Fibroblast of lung (primary cell): ENCODE data around the gene SNAP47. TPM values are rescaled to one million over a fixed set of nuclear protein-coding genes. Genes with fewer than 3 reads are reported as not detected.
A peak's percentile ranks its signal among the peaks of the same experiment; 100 is the strongest.

Source experiments
- DNase-seq, 2 donors: peaks; one replicate each; pipeline versions ENCODE4 v3.0.0 to v3.0.0-alpha.2; 2010; ENCODE audit warnings: low read depth in 2 of 2
- H2AFZ ChIP-seq: 2 replicates; pipeline ENCODE4 v1.5.1; 2012; ENCODE audit warnings: low read length, control low read depth, inconsistent platforms
- H3K27ac ChIP-seq: 2 replicates; pipeline ENCODE4 v1.5.1; 2011; ENCODE audit warnings: low read length, control low read depth; ENCODE audit not compliant: insufficient read depth
- H3K27me3 ChIP-seq: 2 replicates; pipeline ENCODE4 v1.5.1; 2011; ENCODE audit warnings: mild to moderate bottlenecking, low read length; ENCODE audit not compliant: control insufficient read depth, insufficient read depth
- H3K36me3 ChIP-seq: 2 replicates; pipeline ENCODE4 v1.5.1; 2011; ENCODE audit warnings: low read length; ENCODE audit not compliant: control insufficient read depth, insufficient read depth
- H3K4me1 ChIP-seq: 2 replicates; pipeline ENCODE4 v1.5.1; 2011; ENCODE audit warnings: low read length; ENCODE audit not compliant: control insufficient read depth, insufficient read depth; ENCODE audit errors: extremely low read depth
- H3K4me2 ChIP-seq: 2 replicates; pipeline ENCODE4 v1.5.1; 2011; ENCODE audit warnings: low read length, control low read depth; ENCODE audit not compliant: insufficient read depth; ENCODE audit errors: extremely low read depth
- H3K4me3 ChIP-seq, 4 experiments: fragments of 200-600 bp in 1 of 4; sonication (generic) in 1 of 4; replicated peaks in 1 of 4; 2 replicates each; pipeline ENCODE4 v1.5.1; 2011 to 2016; ENCODE audit warnings: low read length in 4 of 4, low read depth in 3 of 4, mild to moderate bottlenecking in 3 of 4, control low read depth in 2 of 4, inconsistent platforms in 1 of 4, mixed read lengths in 1 of 4; ENCODE audit not compliant: insufficient read depth in 1 of 4; ENCODE audit errors: control extremely low read depth in 1 of 4
- H3K79me2 ChIP-seq: 2 replicates; pipeline ENCODE4 v1.5.1; 2012; ENCODE audit warnings: mild to moderate bottlenecking, low read length, inconsistent platforms; ENCODE audit not compliant: control insufficient read depth, insufficient read depth
- H3K9ac ChIP-seq: 2 replicates; pipeline ENCODE4 v1.5.1; 2011; ENCODE audit warnings: mild to moderate bottlenecking, low read length, control low read depth; ENCODE audit not compliant: insufficient read depth
- H3K9me3 ChIP-seq: 2 replicates; pipeline ENCODE4 v1.5.1; 2012; ENCODE audit warnings: low read depth, low read length; ENCODE audit not compliant: control insufficient read depth, insufficient read depth
- H4K20me1 ChIP-seq: 2 replicates; pipeline ENCODE4 v1.5.1; 2011; ENCODE audit warnings: low read length; ENCODE audit not compliant: control insufficient read depth, insufficient read depth; ENCODE audit errors: extremely low read depth
- EZH2 ChIP-seq: IDR thresholded peaks from 2 replicates; pipeline ENCODE4 v1.5.1; 2012; ENCODE audit warnings: low read length, control low read depth, mild to moderate bottlenecking; ENCODE audit errors: missing control alignments
- polyA plus RNA-seq, 2 donors: library from polyadenylated mRNA; depleted of rRNA in 1 of 2; stranded (reverse) in 1 of 2; unstranded in 1 of 2; fragments of >200 nt; gene quantifications; 2 replicates each; pipeline ENCODE4 v1.2.1, GENCODE V29; 2011 to 2012; ENCODE audit warnings: missing spikeins in 1 of 2
- total RNA-seq: library from RNA; depleted of rRNA; stranded (reverse); fragments of >200 nt; gene quantifications from 2 replicates; pipeline ENCODE4 v1.2.1, GENCODE V29; 2014
- TF ChIP-seq, protein P1 (sequence below), 2 donors: IDR thresholded peaks in 1 of 2; conservative IDR thresholded peaks in 1 of 2; 1 replicate in 1 of 2; 2 replicates in 1 of 2; pipeline ENCODE4 v1.5.1; 2011 to 2012; ENCODE audit warnings: low read length in 2 of 2, control low read depth in 1 of 2, inconsistent platforms in 1 of 2, low read depth in 1 of 2, mild to moderate bottlenecking in 1 of 2

The SNAP47 gene
- total and polyA plus RNA-seq, 2 donors (not counting 1 experiment from before 2014, with no cell fraction given), result 32.4 to 66.9 TPM

- no peaks in the 10 kb centered on the region for H4K20me1 ChIP-seq
- peaks cover 8% of the 10 kb centered on the region for H3K36me3 ChIP-seq
- H3K27ac ChIP-seq, result no peak overlapping the region
- TF ChIP-seq, protein P1, sequence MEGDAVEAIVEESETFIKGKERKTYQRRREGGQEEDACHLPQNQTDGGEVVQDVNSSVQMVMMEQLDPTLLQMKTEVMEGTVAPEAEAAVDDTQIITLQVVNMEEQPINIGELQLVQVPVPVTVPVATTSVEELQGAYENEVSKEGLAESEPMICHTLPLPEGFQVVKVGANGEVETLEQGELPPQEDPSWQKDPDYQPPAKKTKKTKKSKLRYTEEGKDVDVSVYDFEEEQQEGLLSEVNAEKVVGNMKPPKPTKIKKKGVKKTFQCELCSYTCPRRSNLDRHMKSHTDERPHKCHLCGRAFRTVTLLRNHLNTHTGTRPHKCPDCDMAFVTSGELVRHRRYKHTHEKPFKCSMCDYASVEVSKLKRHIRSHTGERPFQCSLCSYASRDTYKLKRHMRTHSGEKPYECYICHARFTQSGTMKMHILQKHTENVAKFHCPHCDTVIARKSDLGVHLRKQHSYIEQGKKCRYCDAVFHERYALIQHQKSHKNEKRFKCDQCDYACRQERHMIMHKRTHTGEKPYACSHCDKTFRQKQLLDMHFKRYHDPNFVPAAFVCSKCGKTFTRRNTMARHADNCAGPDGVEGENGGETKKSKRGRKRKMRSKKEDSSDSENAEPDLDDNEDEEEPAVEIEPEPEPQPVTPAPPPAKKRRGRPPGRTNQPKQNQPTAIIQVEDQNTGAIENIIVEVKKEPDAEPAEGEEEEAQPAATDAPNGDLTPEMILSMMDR (conservative IDR thresholded peaks at IDR 0.05 in 1 of 2, IDR thresholded peaks at IDR 0.05 in 1 of 2; ENCODE audit: low read depth in 1 of 2, low read length in 2 of 2), result no peak
- no peak for TF ChIP-seq EZH2
- no peaks in the 10 kb centered on the region for H3K9me3 ChIP-seq
- no peak overlapping the region for H3K9ac ChIP-seq
- DNase-seq, result no peak
- H3K79me2 ChIP-seq, result no peaks in the 10 kb centered on the region
- H3K4me2 ChIP-seq, result no peak overlapping the region
- no peak overlapping the region for H2AFZ ChIP-seq
- no peak overlapping the region for H3K4me3 ChIP-seq
- H3K27me3 ChIP-seq, result no peaks in the 10 kb centered on the region
- H3K4me1 ChIP-seq, result peaks cover 5% of the 10 kb centered on the region
Measured at GRCh38 chr1:227773558-227773957, 38.3 kb downstream of the SNAP47 start.

GRCh38 chr1:227774051-227774731 is 39.0 kb downstream of the SNAP47 start:
- no peaks in the 10 kb centered on the region for H3K79me2 ChIP-seq
- H3K9ac ChIP-seq, result no peak overlapping the region
- H3K27ac ChIP-seq, result no peak overlapping the region

DNA sequence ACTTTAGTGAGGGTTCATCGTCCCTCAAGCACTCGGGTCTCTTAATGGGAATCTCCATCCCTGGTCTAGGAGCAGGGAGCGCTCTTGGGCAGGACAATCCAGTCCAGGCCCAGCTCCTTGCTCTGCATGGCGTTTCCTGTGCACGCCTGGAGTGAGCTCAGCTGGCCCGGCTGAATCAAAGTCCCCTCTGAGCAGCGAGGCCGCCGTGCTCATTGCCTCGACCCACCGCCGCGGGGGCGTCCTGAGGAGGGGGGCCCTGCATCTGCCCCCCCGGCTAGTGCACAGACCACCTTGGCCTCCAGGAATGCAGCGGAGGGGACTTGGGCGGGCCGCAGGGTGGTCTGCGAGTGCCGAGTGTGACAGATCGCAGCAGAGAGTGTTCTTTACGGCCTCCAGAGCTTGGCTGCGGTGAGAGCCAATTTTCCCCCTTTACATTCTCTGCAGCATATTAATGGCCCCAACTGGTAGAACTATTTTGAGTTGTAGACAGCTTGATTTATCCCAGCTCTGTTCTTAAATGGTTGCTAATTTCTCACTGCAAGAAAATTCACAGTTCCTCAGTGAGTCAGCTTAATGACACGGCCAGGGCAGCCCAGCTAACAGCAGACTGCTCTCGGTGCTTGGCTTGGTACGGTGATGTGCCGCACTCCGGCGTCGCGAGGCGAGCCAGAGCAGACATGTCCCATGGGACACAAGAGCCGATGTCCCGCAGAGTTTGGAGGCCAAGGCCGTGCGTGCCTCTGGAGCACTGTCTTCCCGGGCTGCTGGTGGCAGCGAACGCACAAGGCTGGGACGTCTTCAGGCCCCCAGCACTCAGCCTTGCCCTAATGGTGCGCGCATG is 39.8 kb downstream of the SNAP47 start:
- Histone ChIP-seq H3K9ac (no peak overlapping the region), H3K9me3 (no peaks in the 10 kb centered on the region), H3K27me3 (no peaks in the 10 kb centered on the region), H3K4me1 (peaks cover 5% of the 10 kb centered on the region), H4K20me1 (no peaks in the 10 kb centered on the region), H3K4me2 (no peak overlapping the region), H3K4me3 (no peak overlapping the region), H3K79me2 (no peaks in the 10 kb centered on the region), H3K27ac (no peak overlapping the region), H3K36me3 (peaks cover 5% of the 10 kb centered on the region), H2AFZ (no peak overlapping the region)
- DNase-seq, result peak in 1 of 2 donors; percentile 88
- TF ChIP-seq, protein P1 (conservative IDR thresholded peaks at IDR 0.05 in 1 of 2, IDR thresholded peaks at IDR 0.05 in 1 of 2; ENCODE audit: low read depth in 1 of 2, low read length in 2 of 2), result no peak
- TF ChIP-seq EZH2, result no peak

More at GRCh38 chr1:227774051-227774731, 39.0 kb downstream of the SNAP47 start:
- Histone ChIP-seq H3K4me2 (no peak overlapping the region), H3K36me3 (peaks cover 6% of the 10 kb centered on the region), H2AFZ (no peak overlapping the region), H3K4me3 (no peak overlapping the region), H4K20me1 (no peaks in the 10 kb centered on the region), H3K9me3 (no peaks in the 10 kb centered on the region), H3K27me3 (no peaks in the 10 kb centered on the region), H3K4me1 (peaks cover 5% of the 10 kb centered on the region)
- DNase-seq, result no peak
- TF ChIP-seq, protein P1 (conservative IDR thresholded peaks at IDR 0.05 in 1 of 2, IDR thresholded peaks at IDR 0.05 in 1 of 2; ENCODE audit: low read depth in 1 of 2, low read length in 2 of 2), result no peak
- TF ChIP-seq EZH2, result no peak
